Measurements from ENCODE around the gene TRAPPC2L.

TRAPPC2L gene

GRCh38 chr16:88851616-88852015, 5.3 kb upstream of the TRAPPC2L start:
- Histone ChIP-seq H2BK120ac (ENCODE audit: insufficient read depth, low read length, poor library complexity) (no peak overlapping the region), H3K27me3 (ENCODE audit: insufficient read depth, low read length) (no peaks in the 10 kb centered on the region), H3K18ac (ENCODE audit: low read length) (no peak overlapping the region), H3K14ac (ENCODE audit: low read length) (no peak overlapping the region), H3K4me2 (ENCODE audit: low read length) (no peak overlapping the region), H4K12ac (ENCODE audit: low read depth, low read length) (no peak overlapping the region), H3K27ac (ENCODE audit: low read depth, low read length) (no peak overlapping the region), H3K9me3 (ENCODE audit: insufficient read depth, low read depth, low read length) (no peaks in the 10 kb centered on the region), H3K36me3 (ENCODE audit: control insufficient read depth in 1 of 2, insufficient read depth in 2 of 2, low read length in 2 of 2) (peaks cover 27 to 30% of the 10 kb centered on the region in 2 experiments), H2AK5ac (ENCODE audit: low read length) (no peak overlapping the region), H2BK12ac (ENCODE audit: low read length) (no peak overlapping the region), H3K79me1 (ENCODE audit: low read length) (peaks cover 3% of the 10 kb centered on the region), H3K23ac (ENCODE audit: low read length) (no peak overlapping the region), H3K79me2 (ENCODE audit: control insufficient read depth, insufficient read depth, low read length, poor library complexity) (peaks cover 2% of the 10 kb centered on the region), H2AFZ (ENCODE audit: insufficient read depth, low read length, poor library complexity) (no peak overlapping the region), H3K4ac (ENCODE audit: low read depth, low read length) (no peak overlapping the region), H2BK5ac (ENCODE audit: low read depth, low read length, poor library complexity) (no peak overlapping the region), H3K9ac (ENCODE audit: low read length) (no peak overlapping the region), H3K4me3 (ENCODE audit: low read depth, low read length) (no peak overlapping the region), H3K4me1 (ENCODE audit: control insufficient read depth in 1 of 2, insufficient read depth in 2 of 2, low read length in 2 of 2) (peaks cover 8% of the 10 kb centered on the region in 2 experiments), H4K91ac (ENCODE audit: low read depth, low read length) (no peak overlapping the region), H4K8ac (ENCODE audit: low read depth, low read length) (no peak overlapping the region)
- no peak for DNase-seq
- no CpG with 5 or more reads among the region's 19 CpGs for WGBS (ENCODE audit: extremely low coverage, insufficient coverage, insufficient read length)

GRCh38 chr16:88853325-88853941, 3.5 kb upstream of the TRAPPC2L start:
- H3K79me2 ChIP-seq (ENCODE audit: control insufficient read depth, insufficient read depth, low read length, poor library complexity), result peaks cover 8% of the 10 kb centered on the region
- peaks cover 8% of the 10 kb centered on the region for H3K79me1 ChIP-seq (ENCODE audit: low read length)
- no peak overlapping the region for H3K9ac ChIP-seq (ENCODE audit: low read length)
- peaks cover 23 to 25% of the 10 kb centered on the region in 2 experiments for H3K36me3 ChIP-seq (ENCODE audit: control insufficient read depth in 1 of 2, insufficient read depth in 2 of 2, low read length in 2 of 2)
- no peak overlapping the region for H3K4ac ChIP-seq (ENCODE audit: low read depth, low read length)
- no peak overlapping the region for H2AK5ac ChIP-seq (ENCODE audit: low read length)
- H2AFZ ChIP-seq (ENCODE audit: insufficient read depth, low read length, poor library complexity), result no peak overlapping the region
- H2BK120ac ChIP-seq (ENCODE audit: insufficient read depth, low read length, poor library complexity), result no peak overlapping the region
- WGBS (ENCODE audit: extremely low coverage, insufficient coverage, insufficient read length), result no CpG with 5 or more reads among the region's 17 CpGs
- H3K27ac ChIP-seq (ENCODE audit: low read depth, low read length), result no peak overlapping the region
- H3K18ac ChIP-seq (ENCODE audit: low read length), result no peak overlapping the region
- no peaks in the 10 kb centered on the region for H3K9me3 ChIP-seq (ENCODE audit: insufficient read depth, low read depth, low read length)
- no peak overlapping the region for H4K91ac ChIP-seq (ENCODE audit: low read depth, low read length)
- no peak overlapping the region for H3K23ac ChIP-seq (ENCODE audit: low read length)
- peak in 1 of 2 donors; percentile 9 for DNase-seq
- H4K12ac ChIP-seq (ENCODE audit: low read depth, low read length), result no peak overlapping the region
- H3K27me3 ChIP-seq (ENCODE audit: insufficient read depth, low read length), result no peaks in the 10 kb centered on the region
- no peak overlapping the region for H2BK12ac ChIP-seq (ENCODE audit: low read length)
- no peak overlapping the region for H2BK5ac ChIP-seq (ENCODE audit: low read depth, low read length, poor library complexity)
- H3K4me3 ChIP-seq (ENCODE audit: low read depth, low read length), result no peak overlapping the region
- H3K4me1 ChIP-seq (ENCODE audit: control insufficient read depth in 1 of 2, insufficient read depth in 2 of 2, low read length in 2 of 2), result peaks cover 8% of the 10 kb centered on the region in 2 experiments
- no peak overlapping the region for H3K4me2 ChIP-seq (ENCODE audit: low read length)
- H3K14ac ChIP-seq (ENCODE audit: low read length), result no peak overlapping the region
- no peak overlapping the region for H4K8ac ChIP-seq (ENCODE audit: low read depth, low read length)

- Histone ChIP-seq H3K14ac (ENCODE audit: low read length) (no peak overlapping the region), H3K4me3 (ENCODE audit: low read depth, low read length) (no peak overlapping the region)
Observed at GRCh38 chr16:88854306-88855111, 2.4 kb upstream of the TRAPPC2L start.

GRCh38 chr16:88855176-88855575, 1.8 kb upstream of the TRAPPC2L start:
- H2BK12ac ChIP-seq (ENCODE audit: low read length), result no peak overlapping the region
- H3K23ac ChIP-seq (ENCODE audit: low read length), result no peak overlapping the region
- H2AFZ ChIP-seq (ENCODE audit: insufficient read depth, low read length, poor library complexity), result no peak overlapping the region
- no peak overlapping the region for H4K8ac ChIP-seq (ENCODE audit: low read depth, low read length)
- 100% methylated on average over 1 of the region's 8 CpGs for WGBS (ENCODE audit: extremely low coverage, insufficient coverage, insufficient read length)
- no peak overlapping the region for H3K4ac ChIP-seq (ENCODE audit: low read depth, low read length)
- H2BK120ac ChIP-seq (ENCODE audit: insufficient read depth, low read length, poor library complexity), result no peak overlapping the region
- H3K18ac ChIP-seq (ENCODE audit: low read length), result no peak overlapping the region
- H3K27ac ChIP-seq (ENCODE audit: low read depth, low read length), result no peak overlapping the region
- DNase-seq, result no peak
- peaks cover 8% of the 10 kb centered on the region for H3K79me2 ChIP-seq (ENCODE audit: control insufficient read depth, insufficient read depth, low read length, poor library complexity)
- H3K14ac ChIP-seq (ENCODE audit: low read length), result no peak overlapping the region
- H3K9me3 ChIP-seq (ENCODE audit: insufficient read depth, low read depth, low read length), result no peaks in the 10 kb centered on the region
- H3K9ac ChIP-seq (ENCODE audit: low read length), result no peak overlapping the region
- H3K4me3 ChIP-seq (ENCODE audit: low read depth, low read length), result no peak overlapping the region
- H3K4me1 ChIP-seq (ENCODE audit: control insufficient read depth in 1 of 2, insufficient read depth in 2 of 2, low read length in 2 of 2), result peaks cover 8% of the 10 kb centered on the region in 2 experiments
- H4K91ac ChIP-seq (ENCODE audit: low read depth, low read length), result no peak overlapping the region
- H3K36me3 ChIP-seq (ENCODE audit: control insufficient read depth in 1 of 2, insufficient read depth in 2 of 2, low read length in 2 of 2), result peaks cover 26 to 30% of the 10 kb centered on the region in 2 experiments
- H3K79me1 ChIP-seq (ENCODE audit: low read length), result peaks cover 8% of the 10 kb centered on the region
- no peak overlapping the region for H3K4me2 ChIP-seq (ENCODE audit: low read length)
- no peak overlapping the region for H2BK5ac ChIP-seq (ENCODE audit: low read depth, low read length, poor library complexity)
- H2AK5ac ChIP-seq (ENCODE audit: low read length), result no peak overlapping the region
- no peaks in the 10 kb centered on the region for H3K27me3 ChIP-seq (ENCODE audit: insufficient read depth, low read length)
- no peak overlapping the region for H4K12ac ChIP-seq (ENCODE audit: low read depth, low read length)

More at GRCh38 chr16:88854306-88855111, 2.4 kb upstream of the TRAPPC2L start:
- Histone ChIP-seq H3K9ac (ENCODE audit: low read length) (no peak overlapping the region), H2BK12ac (ENCODE audit: low read length) (no peak overlapping the region), H3K23ac (ENCODE audit: low read length) (no peak overlapping the region), H3K79me2 (ENCODE audit: control insufficient read depth, insufficient read depth, low read length, poor library complexity) (peaks cover 8% of the 10 kb centered on the region), H3K36me3 (ENCODE audit: control insufficient read depth in 1 of 2, insufficient read depth in 2 of 2, low read length in 2 of 2) (peaks cover 25 to 30% of the 10 kb centered on the region in 2 experiments), H2BK5ac (ENCODE audit: low read depth, low read length, poor library complexity) (no peak overlapping the region), H2AFZ (ENCODE audit: insufficient read depth, low read length, poor library complexity) (no peak overlapping the region), H3K79me1 (ENCODE audit: low read length) (peaks cover 8% of the 10 kb centered on the region), H4K91ac (ENCODE audit: low read depth, low read length) (no peak overlapping the region), H3K4me1 (ENCODE audit: control insufficient read depth in 1 of 2, insufficient read depth in 2 of 2, low read length in 2 of 2) (peaks cover 8% of the 10 kb centered on the region in 2 experiments), H4K12ac (ENCODE audit: low read depth, low read length) (no peak overlapping the region), H2BK120ac (ENCODE audit: insufficient read depth, low read length, poor library complexity) (no peak overlapping the region), H2AK5ac (ENCODE audit: low read length) (no peak overlapping the region), H4K8ac (ENCODE audit: low read depth, low read length) (no peak overlapping the region), H3K27me3 (ENCODE audit: insufficient read depth, low read length) (no peaks in the 10 kb centered on the region), H3K27ac (ENCODE audit: low read depth, low read length) (no peak overlapping the region), H3K4ac (ENCODE audit: low read depth, low read length) (no peak overlapping the region), H3K18ac (ENCODE audit: low read length) (no peak overlapping the region), H3K4me2 (ENCODE audit: low read length) (no peak overlapping the region), H3K9me3 (ENCODE audit: insufficient read depth, low read depth, low read length) (no peaks in the 10 kb centered on the region)
- DNase-seq, result peak; percentile 14 to 28
- WGBS (ENCODE audit: extremely low coverage, insufficient coverage, insufficient read length), result no CpG with 5 or more reads among the region's 20 CpGs
